Esophagus squamous epithelium (tissue), 5 donors: ENCODE measurements around the gene DNAJA1. TPM values are rescaled to one million over a fixed set of nuclear protein-coding genes. Genes with fewer than 3 reads are reported as not detected.

Experiments used
- DNase-seq: peaks from one replicate; lab custom pipeline; 2025; lab: John Stamatoyannopoulos, UW
- H3K27ac ChIP-seq, 4 donors: fragments of 200-600 bp; sonication (generic); one replicate each; pipeline ENCODE4 v1.5.1; 2016 to 2019; ENCODE audit warnings: mild to moderate bottlenecking in 1 of 4
- H3K27me3 ChIP-seq, 4 donors: fragments of 200-600 bp; sonication (generic); 1 replicate in 3 of 4; 2 replicates in 1 of 4; pipeline versions ENCODE4 v1.5.1 to v1.6.0; 2017 to 2021; ENCODE audit warnings: antibody characterized with exemption in 1 of 4
- H3K36me3 ChIP-seq, 3 donors: fragments of 200-600 bp; sonication (generic); one replicate each; pipeline ENCODE4 v1.5.1; 2016 to 2019
- H3K4me1 ChIP-seq, 3 donors: fragments of 200-600 bp; sonication (generic); one replicate each; pipeline ENCODE4 v1.5.1; 2017 to 2019
- H3K4me3 ChIP-seq, 4 donors: fragments of 200-600 bp; sonication (generic); 1 replicate in 3 of 4; 2 replicates in 1 of 4; pipeline ENCODE4 v1.5.1; 2016 to 2019; ENCODE audit warnings: mild to moderate bottlenecking in 2 of 4, moderate library complexity in 1 of 4
- H3K9me3 ChIP-seq, 3 donors: fragments of 200-600 bp; sonication (generic); one replicate each; pipeline ENCODE4 v1.5.1; 2016 to 2019
- POLR2A ChIP-seq, 4 donors: fragments of 450-650 bp; IDR thresholded peaks; one replicate each; pipeline ENCODE4 v1.6.1; 2017; ENCODE audit warnings: antibody characterized with exemption in 4 of 4, mild to moderate bottlenecking in 4 of 4, moderate library complexity in 3 of 4
- WGBS, 2 donors: methylation state at CpG; one replicate each; pipeline ENCODE4 v1.1.5; 2018; 5-methylcytosine and 5-hydroxymethylcytosine counted together
- intact Hi-C: fragments of 100-400 bp; cut with DNase I; formaldehyde crosslinking; loops from one replicate; pipeline ENCODE4 v1.15.0; 2022
- total RNA-seq, 4 donors: library from RNA; depleted of rRNA; stranded (reverse); fragments of >200 nt; gene quantifications; one replicate each; pipeline ENCODE4 v1.1.0, GENCODE V29; 2016
- TF ChIP-seq, protein P1 (sequence below), 6 experiments: fragments of 450-650 bp in 4 of 6; fragments of 200-600 bp in 2 of 6; sonication (generic) in 2 of 6; IDR thresholded peaks; one replicate each; pipeline ENCODE4 v1.5.1; 2016 to 2019; ENCODE audit warnings: antibody characterized with exemption in 6 of 6, mild to moderate bottlenecking in 4 of 6, moderate library complexity in 4 of 6
- donor health status: DM: yes; HTN: yes; CAD: no.

Gene DNAJA1
- total RNA-seq, 4 donors from 2014 or later = 44.4 to 79.5 (median 58.3) TPM

DNA sequence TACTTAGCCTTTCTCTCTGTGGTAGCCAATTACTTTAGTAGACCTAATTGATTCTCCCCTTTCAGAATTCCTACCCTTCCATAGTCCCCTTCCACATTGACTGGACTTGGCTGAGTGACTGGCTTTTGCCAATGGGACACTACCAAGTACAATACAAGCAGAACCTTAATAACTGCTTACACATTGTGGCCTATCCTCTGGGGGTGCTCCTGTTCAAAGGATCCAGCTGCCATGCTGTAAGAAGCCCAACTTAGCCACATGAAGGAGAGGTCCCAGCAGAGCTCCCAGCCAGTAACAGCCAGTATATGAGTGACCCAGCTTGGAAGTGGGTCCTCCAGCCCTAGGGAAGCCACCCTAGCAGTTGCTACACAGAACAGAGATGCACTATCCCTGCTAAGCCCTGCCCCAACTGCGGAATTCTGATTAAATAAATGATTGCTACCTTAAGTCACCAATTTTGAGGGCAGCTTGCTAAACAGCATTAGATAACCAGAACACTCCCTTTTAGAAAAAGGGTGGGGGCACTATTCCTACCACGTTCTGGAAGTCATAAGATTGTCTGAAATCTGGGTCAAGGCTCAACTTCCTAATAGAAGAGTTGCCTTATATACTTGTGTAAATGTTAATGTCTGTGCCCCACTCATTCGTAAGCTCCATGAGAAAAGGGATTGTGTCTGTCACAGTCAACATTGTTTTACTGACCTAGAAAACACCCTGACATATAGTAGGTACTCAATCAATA lies 12.6 kb upstream of the DNAJA1 start:
- TF ChIP-seq POLR2A (IDR thresholded peaks at IDR 0.05) = no peak
- TF ChIP-seq, protein P1, sequence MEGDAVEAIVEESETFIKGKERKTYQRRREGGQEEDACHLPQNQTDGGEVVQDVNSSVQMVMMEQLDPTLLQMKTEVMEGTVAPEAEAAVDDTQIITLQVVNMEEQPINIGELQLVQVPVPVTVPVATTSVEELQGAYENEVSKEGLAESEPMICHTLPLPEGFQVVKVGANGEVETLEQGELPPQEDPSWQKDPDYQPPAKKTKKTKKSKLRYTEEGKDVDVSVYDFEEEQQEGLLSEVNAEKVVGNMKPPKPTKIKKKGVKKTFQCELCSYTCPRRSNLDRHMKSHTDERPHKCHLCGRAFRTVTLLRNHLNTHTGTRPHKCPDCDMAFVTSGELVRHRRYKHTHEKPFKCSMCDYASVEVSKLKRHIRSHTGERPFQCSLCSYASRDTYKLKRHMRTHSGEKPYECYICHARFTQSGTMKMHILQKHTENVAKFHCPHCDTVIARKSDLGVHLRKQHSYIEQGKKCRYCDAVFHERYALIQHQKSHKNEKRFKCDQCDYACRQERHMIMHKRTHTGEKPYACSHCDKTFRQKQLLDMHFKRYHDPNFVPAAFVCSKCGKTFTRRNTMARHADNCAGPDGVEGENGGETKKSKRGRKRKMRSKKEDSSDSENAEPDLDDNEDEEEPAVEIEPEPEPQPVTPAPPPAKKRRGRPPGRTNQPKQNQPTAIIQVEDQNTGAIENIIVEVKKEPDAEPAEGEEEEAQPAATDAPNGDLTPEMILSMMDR (IDR thresholded peaks at IDR 0.05) = no peak
- Histone ChIP-seq H3K36me3 (peaks cover 0 to 6% (median 0%) of the 10 kb centered on the region in 3 donors), H3K4me3 (no peak overlapping the region), H3K4me1 (no peaks in the 10 kb centered on the region), H3K9me3 (no peaks in the 10 kb centered on the region), H3K27ac (no peak overlapping the region), H3K27me3 (no peaks in the 10 kb centered on the region)
- intact Hi-C loops = no loop called here
- WGBS, 2 donors = 81 to 86% methylated on average over 3 of the region's 3 CpGs
- no peak for DNase-seq

DNA sequence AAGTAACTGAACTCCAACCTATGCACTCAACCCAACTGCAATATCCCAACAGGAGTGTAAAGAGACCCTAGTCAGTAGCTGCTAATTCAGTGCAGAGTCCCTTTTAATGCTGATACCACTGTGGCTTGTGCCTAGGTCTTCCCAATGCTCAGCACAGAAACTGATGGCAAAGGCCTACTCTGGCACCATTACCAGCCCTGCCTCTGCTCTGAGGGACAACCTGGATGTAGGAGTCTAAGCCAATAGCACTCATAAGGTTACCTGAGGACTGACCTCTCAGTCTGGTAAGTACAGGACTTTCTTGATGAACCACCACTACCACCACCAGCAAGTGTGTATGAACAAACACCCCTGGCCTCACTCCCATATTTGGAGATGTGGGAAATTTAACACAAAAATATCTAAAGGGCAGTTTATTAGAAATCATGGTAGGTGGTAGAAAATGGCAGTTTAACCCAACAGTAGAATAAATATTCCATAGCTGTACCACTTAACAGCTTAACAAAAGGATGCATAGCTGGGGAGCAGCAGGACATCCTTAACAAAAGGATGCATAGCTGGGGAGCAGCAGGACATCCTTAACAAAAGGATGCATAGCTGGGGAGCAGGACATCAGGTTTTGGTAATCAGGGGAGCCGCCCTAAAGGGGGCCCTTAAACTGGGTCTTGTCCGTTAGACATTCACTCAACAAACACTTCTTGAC lies 11.0 kb upstream of the DNAJA1 start:
- WGBS, 2 donors = 92 to 100% methylated on average over 2 of the region's 2 CpGs
- Histone ChIP-seq H3K9me3 (no peaks in the 10 kb centered on the region), H3K4me1 (no peaks in the 10 kb centered on the region), H3K36me3 (peaks cover 0 to 8% (median 0%) of the 10 kb centered on the region in 3 donors), H3K27me3 (no peaks in the 10 kb centered on the region), H3K4me3 (no peak overlapping the region), H3K27ac (no peak overlapping the region)
- DNase-seq = no peak
- TF ChIP-seq POLR2A (IDR thresholded peaks at IDR 0.05) = no peak
- TF ChIP-seq, protein P1 (IDR thresholded peaks at IDR 0.05) = no peak
- intact Hi-C loops = no loop called here

DNA sequence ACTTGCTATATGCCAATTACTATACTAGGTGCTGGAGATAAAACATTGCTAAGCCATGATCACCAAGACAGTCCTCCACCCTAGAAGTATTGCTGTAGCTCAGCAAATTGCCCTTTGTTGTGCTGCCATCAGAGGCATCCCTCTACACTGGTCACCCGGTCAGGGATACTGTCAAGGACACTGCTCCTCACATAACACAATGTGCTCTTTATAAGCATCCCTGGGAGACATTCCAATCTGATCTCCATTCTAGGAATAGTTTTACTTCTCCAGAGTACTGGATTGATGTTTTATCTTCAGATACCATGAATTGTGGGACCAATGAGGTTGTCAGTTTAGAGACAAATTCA lies 10.4 kb upstream of the DNAJA1 start:
- no peaks in the 10 kb centered on the region for H3K4me1 ChIP-seq
- H3K27me3 ChIP-seq = no peaks in the 10 kb centered on the region
- WGBS, 2 donors = 100% methylated on average over 1 of the region's 1 CpG
- no peak overlapping the region for H3K27ac ChIP-seq
- H3K4me3 ChIP-seq = no peak overlapping the region
- intact Hi-C loops = no loop called here
- H3K9me3 ChIP-seq = no peaks in the 10 kb centered on the region
- H3K36me3 ChIP-seq = peaks cover 0 to 13% (median 0%) of the 10 kb centered on the region in 3 donors
- DNase-seq = no peak
- no peak for TF ChIP-seq POLR2A (IDR thresholded peaks at IDR 0.05)
- TF ChIP-seq, protein P1 (IDR thresholded peaks at IDR 0.05) = no peak

DNA sequence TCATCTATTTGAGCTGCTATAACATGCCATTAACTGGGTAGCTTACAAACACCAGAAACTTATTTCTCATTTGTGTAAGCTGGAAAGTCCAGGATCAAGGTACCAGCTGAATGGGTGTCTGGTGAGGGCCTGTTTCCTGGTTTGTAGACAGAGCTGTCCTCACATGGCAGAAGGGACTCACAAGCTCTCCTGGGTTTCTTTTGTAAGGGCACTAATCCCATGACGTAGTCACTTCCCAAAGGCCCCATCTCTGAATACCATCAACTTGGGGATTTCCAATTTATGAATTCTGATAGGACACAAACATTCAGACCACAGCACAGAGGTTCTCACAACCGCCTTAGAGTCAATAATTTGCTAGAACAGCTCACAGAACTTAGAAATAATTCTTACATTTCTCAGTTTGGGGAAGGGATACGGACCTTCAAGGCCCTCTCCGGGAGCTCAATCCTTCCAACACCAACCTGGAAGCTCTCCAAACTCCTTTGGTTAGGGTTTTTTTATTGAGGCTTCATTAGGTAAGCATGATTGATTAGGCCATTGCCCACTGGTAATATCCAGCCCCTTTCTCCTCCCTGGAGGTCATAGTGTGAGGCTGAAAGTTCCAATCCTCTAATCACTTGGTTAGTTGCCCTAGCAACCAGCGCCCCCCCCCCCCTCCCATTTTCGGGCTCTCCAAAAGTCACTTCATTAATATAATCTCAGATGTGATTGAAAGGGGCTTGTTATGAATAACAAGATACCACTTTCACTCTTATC lies 7.6 kb upstream of the DNAJA1 start:
- H3K27ac ChIP-seq = no peak overlapping the region
- no peak overlapping the region for H3K4me3 ChIP-seq
- no peaks in the 10 kb centered on the region for H3K27me3 ChIP-seq
- peaks cover 0 to 7% (median 0%) of the 10 kb centered on the region in 3 donors for H3K4me1 ChIP-seq
- intact Hi-C loops = no loop called here
- TF ChIP-seq, protein P1 (IDR thresholded peaks at IDR 0.05) = no peak
- TF ChIP-seq POLR2A (IDR thresholded peaks at IDR 0.05) = no peak
- H3K36me3 ChIP-seq = peaks cover 0 to 30% (median 0%) of the 10 kb centered on the region in 3 donors
- DNase-seq = no peak
- no peaks in the 10 kb centered on the region for H3K9me3 ChIP-seq
- 80 to 88% methylated on average over 5 of the region's 6 CpGs for WGBS, 2 donors
